SK-MEL-5 (cell line): ENCODE data around the gene TBC1D24. TPM values are rescaled to one million over a fixed set of nuclear protein-coding genes. Genes with fewer than 3 reads are reported as not detected.

ENCODE experiments used
- DNase-seq: peaks from one replicate; pipeline ENCODE4 v3.0.0-alpha.2; 2016; ENCODE audit warnings: low read depth, low spot score
- in situ Hi-C: cut with HindIII; loops from 2 replicates; pipeline ENCODE4 v1.10.0; 2016; ENCODE audit warnings: low sequenced_read_pairs, high pct_unique_total_duplicates, low pct_unique_long_range_greater_than_20kb
- total RNA-seq: library from RNA; depleted of rRNA; stranded (reverse); fragments of >200 nt; shearing (Covaris generic); gene quantifications from 2 replicates; pipeline ENCODE4 v1.2.3, GENCODE V29; 2014

TBC1D24 gene
- total RNA-seq, 1 experiment from 2014 or later = 5.7 TPM

- in situ Hi-C loops = no loop called here
- peak; percentile 68 for DNase-seq
Measured at GRCh38 chr16:2465653-2466415, 9.1 kb upstream of the TBC1D24 start.

DNA sequence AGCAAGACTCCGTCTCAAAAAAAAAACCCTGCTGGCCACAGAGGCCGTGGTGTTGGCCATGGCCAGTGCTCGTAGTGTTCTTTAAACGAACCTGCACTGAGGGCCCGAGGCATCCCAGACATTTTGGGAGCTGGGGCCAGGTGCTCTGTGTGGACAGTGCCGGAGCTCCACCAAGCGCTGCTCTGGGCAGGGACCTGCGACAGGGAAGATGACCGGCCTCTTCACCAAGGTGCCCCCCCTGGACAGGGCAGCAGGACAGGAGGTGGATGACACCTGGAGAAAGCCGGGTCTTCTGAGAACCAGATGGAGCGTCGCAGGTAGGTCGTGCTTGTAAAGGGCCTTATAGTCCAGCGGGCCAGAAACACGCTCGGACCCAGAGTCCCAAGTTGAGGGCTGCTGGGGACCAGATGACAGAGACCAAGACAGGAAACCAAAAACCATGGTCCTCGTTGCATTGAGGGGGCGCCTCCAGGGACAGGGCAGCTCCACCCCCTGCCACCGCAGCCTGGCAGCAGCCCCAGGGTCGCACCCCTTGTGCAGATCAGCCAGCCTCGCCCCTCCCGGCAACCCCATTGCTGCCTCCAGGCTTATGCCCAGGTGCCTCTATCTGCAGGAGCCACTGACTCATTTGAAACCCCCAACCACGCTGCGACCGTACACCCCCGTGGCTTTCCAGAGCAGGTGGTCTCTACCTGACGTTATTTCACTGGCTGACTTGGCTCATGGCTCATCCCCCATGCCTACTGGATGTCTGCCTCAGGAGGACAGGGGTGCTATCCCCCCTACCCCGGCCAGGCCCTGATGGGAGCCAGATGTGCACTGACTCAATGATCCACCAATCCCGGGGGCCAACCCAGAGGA, 8.0 kb upstream of the TBC1D24 start:
- in situ Hi-C loops = no loop called here
- DNase-seq = no peak

DNA sequence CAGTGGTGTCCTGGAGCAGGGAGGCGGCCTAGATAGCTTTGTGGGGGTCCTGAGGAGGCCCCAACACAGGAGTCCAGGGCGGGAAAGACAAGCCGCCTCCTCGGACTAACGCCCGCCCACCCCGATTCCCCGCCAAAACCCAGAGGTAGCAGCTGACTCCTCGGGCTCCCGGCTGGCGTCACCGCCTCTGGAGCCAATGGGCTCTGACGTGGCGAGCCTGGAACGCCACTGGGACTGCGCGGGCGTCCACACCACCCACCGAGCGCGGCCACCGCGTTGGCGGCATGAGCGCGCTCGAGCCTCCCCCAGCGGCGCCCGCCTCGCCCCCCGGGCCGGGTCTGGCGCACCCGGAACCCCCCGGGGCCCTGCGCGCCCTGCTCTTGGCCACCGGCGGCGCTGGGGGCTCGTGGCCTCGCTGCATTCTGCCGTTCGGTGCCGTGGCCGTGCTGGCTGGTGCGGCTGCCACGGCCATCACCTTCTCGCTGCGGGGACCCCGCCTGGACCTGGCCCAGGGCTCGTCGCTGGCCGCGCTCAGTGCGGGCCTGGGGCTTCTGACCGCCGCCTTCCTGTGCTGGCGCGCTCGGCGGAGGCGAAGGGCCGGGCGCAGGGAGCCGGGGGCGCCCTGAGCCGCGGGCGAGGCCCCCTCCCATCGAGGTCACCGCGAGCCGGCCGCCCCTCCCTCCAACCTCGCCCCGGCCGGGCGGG, 7.2 kb upstream of the TBC1D24 start:
- DNase-seq = peak; percentile 45
- in situ Hi-C loops = no loop called here

- in situ Hi-C loops = no loop called here
- DNase-seq = no peak
Measured at GRCh38 chr16:2468233-2468724, 6.6 kb upstream of the TBC1D24 start.

GRCh38 chr16:2468725-2469398, 6.1 kb upstream of the TBC1D24 start:
- in situ Hi-C loops = no loop called here
- no peak for DNase-seq

GRCh38 chr16:2469399-2470233, 5.3 kb upstream of the TBC1D24 start:
- no peak for DNase-seq
- in situ Hi-C loops = no loop called here

GRCh38 chr16:2470234-2470601, 4.7 kb upstream of the TBC1D24 start:
- DNase-seq = no peak
- in situ Hi-C loops = no loop called here

- no peak for DNase-seq
- in situ Hi-C loops = no loop called here
Measured at GRCh38 chr16:2470603-2471015, 4.3 kb upstream of the TBC1D24 start.

- DNase-seq = no peak
- in situ Hi-C loops = no loop called here
Measured at GRCh38 chr16:2471016-2471652, 3.8 kb upstream of the TBC1D24 start, which contains the start of gene NTN3. Gene NTN3 (plus strand): TSS chr16:2471297. CDS start chr16:2471702, 405 bp downstream.

GRCh38 chr16:2471653-2472487, 3.1 kb upstream of the TBC1D24 start:
- in situ Hi-C loops = no loop called here
- DNase-seq = no peak

DNA sequence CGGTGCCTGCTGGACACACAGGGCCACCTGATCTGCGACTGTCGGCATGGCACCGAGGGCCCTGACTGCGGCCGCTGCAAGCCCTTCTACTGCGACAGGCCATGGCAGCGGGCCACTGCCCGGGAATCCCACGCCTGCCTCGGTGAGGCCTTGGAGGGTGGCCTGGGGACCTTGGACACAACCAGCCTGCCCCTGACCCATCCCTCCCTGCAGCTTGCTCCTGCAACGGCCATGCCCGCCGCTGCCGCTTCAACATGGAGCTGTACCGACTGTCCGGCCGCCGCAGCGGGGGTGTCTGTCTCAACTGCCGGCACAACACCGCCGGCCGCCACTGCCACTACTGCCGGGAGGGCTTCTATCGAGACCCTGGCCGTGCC, 2.5 kb upstream of the TBC1D24 start:
- in situ Hi-C loops = no loop called here
- DNase-seq = no peak

GRCh38 chr16:2472885-2473445, 2.0 kb upstream of the TBC1D24 start:
- in situ Hi-C loops = no loop called here
- no peak for DNase-seq

DNA sequence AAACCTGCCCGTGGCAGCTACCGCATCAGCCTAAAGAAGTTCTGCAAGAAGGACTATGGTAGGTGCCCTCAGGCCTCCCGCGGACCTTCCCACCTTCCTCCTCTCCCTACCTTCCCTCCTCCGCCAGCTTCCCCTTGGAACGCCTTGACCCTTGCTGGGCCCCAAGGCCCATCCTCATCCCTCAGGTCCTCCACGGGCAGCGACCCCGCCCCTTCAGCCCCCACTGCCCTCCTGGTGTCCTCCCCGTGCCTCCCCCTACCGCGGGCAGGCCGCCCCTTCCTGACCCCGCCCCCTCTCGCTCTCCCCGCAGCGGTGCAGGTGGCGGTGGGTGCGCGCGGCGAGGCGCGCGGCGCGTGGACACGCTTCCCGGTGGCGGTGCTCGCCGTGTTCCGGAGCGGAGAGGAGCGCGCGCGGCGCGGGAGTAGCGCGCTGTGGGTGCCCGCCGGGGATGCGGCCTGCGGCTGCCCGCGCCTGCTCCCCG, 1.4 kb upstream of the TBC1D24 start:
- in situ Hi-C loops = no loop called here
- no peak for DNase-seq

- in situ Hi-C loops = no loop called here
- peak; percentile 34 for DNase-seq
Measured at GRCh38 chr16:2473999-2474876, 689 bp upstream of the TBC1D24 start.
